ENCODE data around the gene PCNT.
"Not testable (repeated sequence)": the region's sequence is repeated elsewhere in the genome, so short reads cannot be mapped to it uniquely, and the experiment has no call there.

The PCNT gene

GRCh38 chr21:46429754-46430681 lies 106.1 kb downstream of the PCNT start:
- DNase-seq: no peak

- DNase-seq: no peak
Measured at GRCh38 chr21:46431448-46431847, 107.5 kb downstream of the PCNT start.

- DNase-seq: no peak
Measured at GRCh38 chr21:46431884-46432488, 108.0 kb downstream of the PCNT start.

GRCh38 chr21:46433116-46433515 lies 109.2 kb downstream of the PCNT start:
- DNase-seq: not testable (repeated sequence)

GRCh38 chr21:46434322-46434958 lies 110.5 kb downstream of the PCNT start:
- no peak for DNase-seq

GRCh38 chr21:46435786-46436227 lies 111.9 kb downstream of the PCNT start:
- no peak for DNase-seq

- DNase-seq: no peak
Measured at GRCh38 chr21:46436621-46437020, 112.7 kb downstream of the PCNT start.

- DNase-seq: no peak
Measured at GRCh38 chr21:46437096-46437498, 113.1 kb downstream of the PCNT start.

- no peak for DNase-seq
Measured at GRCh38 chr21:46437511-46437910, 113.6 kb downstream of the PCNT start.

- DNase-seq: no peak
Measured at GRCh38 chr21:46438241-46438640, 114.3 kb downstream of the PCNT start.

GRCh38 chr21:46439906-46440305 lies 116.0 kb downstream of the PCNT start:
- DNase-seq: no peak

- no peak for DNase-seq
Measured at GRCh38 chr21:46441331-46441730, 117.4 kb downstream of the PCNT start.

- no peak for DNase-seq
Measured at GRCh38 chr21:46441961-46442498, 118.1 kb downstream of the PCNT start.

GRCh38 chr21:46442938-46443337 lies 119.0 kb downstream of the PCNT start:
- DNase-seq: no peak

GRCh38 chr21:46443910-46444309 lies 120.0 kb downstream of the PCNT start:
- no peak for DNase-seq

GRCh38 chr21:46448108-46448507 lies 124.2 kb downstream of the PCNT start:
- DNase-seq: no peak

- not testable (repeated sequence) for DNase-seq
Measured at GRCh38 chr21:46448855-46449254, 124.9 kb downstream of the PCNT start.

GRCh38 chr21:46452710-46453109 lies 128.8 kb downstream of the PCNT start:
- DNase-seq: no peak

GRCh38 chr21:46454142-46454541 lies 130.2 kb downstream of the PCNT start:
- no peak for DNase-seq

- DNase-seq: no peak
Measured at GRCh38 chr21:46454634-46455390, 130.9 kb downstream of the PCNT start.

- DNase-seq: no peak
Measured at GRCh38 chr21:46455575-46456385, 131.8 kb downstream of the PCNT start.

GRCh38 chr21:46456750-46457149 lies 132.8 kb downstream of the PCNT start:
- no peak for DNase-seq
